ENCODE measurements around the gene MRPL14. TPM values are rescaled to one million over a fixed set of nuclear protein-coding genes. Genes with fewer than 3 reads are reported as not detected.
A peak's percentile ranks its signal among the peaks of the same experiment; 100 is the strongest.

MRPL14 gene
- total and polyA plus RNA-seq, 4 donors, result 34.6 to 118 (median 40.9) TPM

- peaks cover 8 to 55% (median 49%) of the 10 kb centered on the region in 4 donors for H3K4me1 ChIP-seq (ENCODE audit: control insufficient read depth in 4 of 4, insufficient read depth in 4 of 4, low read length in 3 of 4)
- 72% methylated on average over 6 of the region's 6 CpGs for WGBS
Observed at GRCh38 chr6:44110005-44110676, 17.1 kb downstream of the MRPL14 start.

GRCh38 chr6:44109212-44109611 is 18.0 kb downstream of the MRPL14 start:
- 91% methylated on average over 10 of the region's 10 CpGs for WGBS
- peaks cover 8 to 57% (median 51%) of the 10 kb centered on the region in 4 donors for H3K4me1 ChIP-seq (ENCODE audit: control insufficient read depth in 4 of 4, insufficient read depth in 4 of 4, low read length in 3 of 4)
- H3K36me3 ChIP-seq (ENCODE audit: control insufficient read depth in 4 of 4, insufficient read depth in 3 of 4, low read depth in 1 of 4, low read length in 3 of 4), result peaks cover 6 to 14% (median 10%) of the 10 kb centered on the region in 4 donors
- TF ChIP-seq NR2F2 (IDR thresholded peaks at IDR 0.05), result no peak
- no peak for TF ChIP-seq FOXA1 (IDR thresholded peaks at IDR 0.05)
- TF ChIP-seq HNF4A (conservative IDR thresholded peaks at IDR 0.05), result no peak
- no peak for TF ChIP-seq MAX (IDR thresholded peaks at IDR 0.05)
- TF ChIP-seq RAD21 (IDR thresholded peaks at IDR 0.05), result no peak
- no peak for TF ChIP-seq ZBTB33 (IDR thresholded peaks at IDR 0.05)
- TF ChIP-seq EGR1 (IDR thresholded peaks at IDR 0.05; ENCODE audit: low read depth in 2 of 2), result no peak
- TF ChIP-seq CTCF (IDR thresholded peaks at IDR 0.05; ENCODE audit: low read depth, low read length, missing input control), result no peak
- TF ChIP-seq YY1 (IDR thresholded peaks at IDR 0.05), result no peak
- no peak for TF ChIP-seq FOXA2 (IDR thresholded peaks at IDR 0.05)
- TF ChIP-seq REST (IDR thresholded peaks at IDR 0.05), result no peak
- TF ChIP-seq ATF3 (IDR thresholded peaks at IDR 0.05), result no peak
- TF ChIP-seq TAF1 (conservative IDR thresholded peaks at IDR 0.05), result no peak
- TF ChIP-seq RXRA (IDR thresholded peaks at IDR 0.05), result no peak
- TF ChIP-seq SP1 (IDR thresholded peaks at IDR 0.05), result no peak
- TF ChIP-seq JUND (IDR thresholded peaks at IDR 0.05), result no peak
- TF ChIP-seq HNF4G (IDR thresholded peaks at IDR 0.05), result no peak
- TF ChIP-seq GABPA (IDR thresholded peaks at IDR 0.05 in 1 of 2, conservative IDR thresholded peaks at IDR 0.05 in 1 of 2), result no peak
- H3K27me3 ChIP-seq (ENCODE audit: control insufficient read depth in 4 of 4, insufficient read depth in 4 of 4, low read length in 3 of 4), result no peaks in the 10 kb centered on the region
- DNase-seq (ENCODE audit: low spot score), result no peak
- no peak overlapping the region for H3K9ac ChIP-seq (ENCODE audit: low read depth in 1 of 2, low read length in 2 of 2)
- H3K27ac ChIP-seq (ENCODE audit: low read depth in 1 of 2, low read length in 2 of 2), result peak overlapping the region in 1 of 2 donors; percentile 6
- no peak overlapping the region for H3K4me3 ChIP-seq (ENCODE audit: low read depth in 1 of 3, low read length in 3 of 3)
- no peaks in the 10 kb centered on the region for H3K9me3 ChIP-seq (ENCODE audit: control insufficient read depth in 4 of 4, low read length in 3 of 4)

More at GRCh38 chr6:44110005-44110676, 17.1 kb downstream of the MRPL14 start:
- Histone ChIP-seq H3K27ac (ENCODE audit: low read depth in 1 of 2, low read length in 2 of 2) (peak overlapping the region in 1 of 2 donors; percentile 53), H3K27me3 (ENCODE audit: control insufficient read depth in 4 of 4, insufficient read depth in 4 of 4, low read length in 3 of 4) (no peaks in the 10 kb centered on the region), H3K4me3 (ENCODE audit: low read depth in 1 of 3, low read length in 3 of 3) (no peak overlapping the region), H3K9ac (ENCODE audit: low read depth in 1 of 2, low read length in 2 of 2) (no peak overlapping the region), H3K9me3 (ENCODE audit: control insufficient read depth in 4 of 4, low read length in 3 of 4) (no peaks in the 10 kb centered on the region), H3K36me3 (ENCODE audit: control insufficient read depth in 4 of 4, insufficient read depth in 3 of 4, low read depth in 1 of 4, low read length in 3 of 4) (peaks cover 4 to 13% (median 9%) of the 10 kb centered on the region in 4 donors)
- no peak for DNase-seq (ENCODE audit: low spot score)
- TF ChIP-seq TAF1 (conservative IDR thresholded peaks at IDR 0.05), result no peak
- TF ChIP-seq FOXA2 (IDR thresholded peaks at IDR 0.05), result no peak
- no peak for TF ChIP-seq CTCF (IDR thresholded peaks at IDR 0.05; ENCODE audit: low read depth, low read length, missing input control)
- no peak for TF ChIP-seq SP1 (IDR thresholded peaks at IDR 0.05)
- no peak for TF ChIP-seq GABPA (IDR thresholded peaks at IDR 0.05 in 1 of 2, conservative IDR thresholded peaks at IDR 0.05 in 1 of 2)

All from liver (tissue), 9 donors.